Dendritic cell treated with granulocyte-macrophage colony-stimulating factor and Interleukin-4, amounts not matched to agents 40 ng/mL and 50 ng/mL, for 4 days (primary cell): ENCODE results near the gene TBPL1.
"Not testable (repeated sequence)": the region's sequence is repeated elsewhere in the genome, so short reads cannot be mapped to it uniquely, and the experiment has no call there.

ENCODE experiments used
- H3K27ac Mint-ChIP-seq: one replicate; pipeline ENCODE4 v1.8.0; 2022; ENCODE audit warnings: mild to moderate bottlenecking, mixed read lengths
- H3K27me3 Mint-ChIP-seq: one replicate; pipeline ENCODE4 v1.8.0; 2022; ENCODE audit warnings: mild to moderate bottlenecking, mixed read lengths
- H3K36me3 Mint-ChIP-seq: one replicate; pipeline ENCODE4 v1.8.0; 2022; ENCODE audit warnings: low read depth, mixed read lengths
- H3K4me1 Mint-ChIP-seq: one replicate; pipeline ENCODE4 v1.8.0; 2022; ENCODE audit warnings: low read depth, mixed read lengths
- H3K4me3 Mint-ChIP-seq: one replicate; pipeline ENCODE4 v1.8.0; 2022; ENCODE audit warnings: mild to moderate bottlenecking, moderate library complexity, mixed read lengths
- H3K9me3 Mint-ChIP-seq: one replicate; pipeline ENCODE4 v1.8.0; 2022; ENCODE audit warnings: mixed read lengths
- intact Hi-C: fragments of 100-400 bp; cut with micrococcal nuclease; formaldehyde crosslinking; loops from one replicate; pipeline ENCODE4 v1.15.0; 2022

Gene TBPL1

DNA sequence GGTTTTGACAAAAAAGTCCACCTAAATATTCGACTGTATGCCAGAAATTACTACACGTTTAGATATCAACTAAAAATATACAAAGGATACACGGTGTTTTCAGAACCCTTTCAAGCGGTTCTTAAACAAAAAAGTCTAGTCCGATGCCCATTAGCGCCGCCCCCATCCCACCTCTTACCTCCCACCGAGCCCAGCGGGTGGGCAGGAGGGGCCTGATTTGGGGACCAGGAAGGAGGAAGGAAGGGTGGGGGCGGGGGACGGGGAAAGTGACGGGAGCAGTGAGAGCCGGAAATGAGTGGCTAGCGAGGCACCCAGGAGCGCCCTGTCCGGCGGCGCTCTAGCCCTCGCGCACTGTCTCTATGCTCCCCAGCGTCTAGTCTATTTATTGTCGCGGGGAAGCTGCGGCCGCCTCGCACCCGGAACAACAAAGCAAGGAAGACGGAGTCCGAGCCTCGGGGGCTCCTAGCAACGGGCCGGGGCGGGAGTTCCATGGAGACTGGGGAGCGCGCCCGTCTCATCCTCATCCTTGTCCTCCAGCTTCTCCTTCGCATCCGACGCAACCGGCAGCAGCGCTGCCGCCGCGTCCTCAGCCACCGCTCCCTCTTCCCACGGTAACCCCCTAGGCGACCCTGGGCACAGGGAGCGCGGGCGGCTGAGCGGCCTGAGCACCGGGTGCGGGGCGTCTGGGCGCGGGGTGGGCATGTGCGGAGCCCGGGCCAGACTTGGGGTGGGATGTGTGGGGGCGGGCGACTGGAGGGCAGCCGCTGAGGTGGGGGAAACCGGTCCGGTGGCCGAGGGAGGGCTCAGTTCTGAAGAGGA lies at the start of gene TBPL1:
Gene TBPL1, plus strand, starts transcription at position 410 of the 819 bp plus-strand sequence. CDS start 26,902 bp downstream, outside the sequence.
- peak within 1 kb of the TSS; percentile 86 for H3K27ac Mint-ChIP-seq
- H3K9me3 Mint-ChIP-seq, result no peaks in the 10 kb centered on the region
- peaks cover 18% of the 10 kb centered on the region for H3K36me3 Mint-ChIP-seq
- intact Hi-C loops, result no loop called here
- peaks cover 9% of the 10 kb centered on the region for H3K27me3 Mint-ChIP-seq
- H3K4me3 Mint-ChIP-seq, result peak within 1 kb of the TSS; percentile 94
- H3K4me1 Mint-ChIP-seq, result peaks cover 42% of the 10 kb centered on the region

GRCh38 chr6:133903855-133904254 lies 49.2 kb upstream of the TBPL1 start:
- intact Hi-C loops, result no loop called here
- Mint-ChIP-seq H3K4me1 (peaks cover 6% of the 10 kb centered on the region), H3K4me3 (no peak overlapping the region), H3K27me3 (peaks cover 52% of the 10 kb centered on the region), H3K27ac (no peak overlapping the region), H3K36me3 (no peaks in the 10 kb centered on the region), H3K9me3 (no peaks in the 10 kb centered on the region)

DNA sequence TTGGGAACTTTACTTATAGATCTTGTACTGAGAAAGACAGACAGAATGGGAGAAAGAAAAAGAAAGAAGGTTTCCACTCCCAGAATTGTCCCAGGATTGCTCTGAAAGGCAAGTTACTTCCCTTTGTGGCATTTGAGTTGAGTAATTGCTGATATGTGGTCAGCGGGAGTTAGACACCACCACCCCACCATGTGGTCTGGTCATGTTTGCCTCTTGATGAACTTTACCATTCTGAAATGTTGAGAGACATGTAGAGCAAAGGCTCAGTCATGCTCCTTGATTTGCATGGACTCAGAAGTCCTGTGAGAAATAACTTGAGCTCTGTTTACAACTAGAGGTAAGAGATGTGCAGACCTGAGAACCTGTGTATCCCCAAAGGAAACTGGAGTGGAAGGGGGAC lies 47.0 kb upstream of the TBPL1 start:
- intact Hi-C loops, result no loop called here
- Mint-ChIP-seq H3K4me1 (peaks cover 6% of the 10 kb centered on the region), H3K9me3 (no peaks in the 10 kb centered on the region), H3K36me3 (no peaks in the 10 kb centered on the region), H3K27ac (no peak overlapping the region), H3K4me3 (no peak overlapping the region), H3K27me3 (peaks cover 50% of the 10 kb centered on the region)

DNA sequence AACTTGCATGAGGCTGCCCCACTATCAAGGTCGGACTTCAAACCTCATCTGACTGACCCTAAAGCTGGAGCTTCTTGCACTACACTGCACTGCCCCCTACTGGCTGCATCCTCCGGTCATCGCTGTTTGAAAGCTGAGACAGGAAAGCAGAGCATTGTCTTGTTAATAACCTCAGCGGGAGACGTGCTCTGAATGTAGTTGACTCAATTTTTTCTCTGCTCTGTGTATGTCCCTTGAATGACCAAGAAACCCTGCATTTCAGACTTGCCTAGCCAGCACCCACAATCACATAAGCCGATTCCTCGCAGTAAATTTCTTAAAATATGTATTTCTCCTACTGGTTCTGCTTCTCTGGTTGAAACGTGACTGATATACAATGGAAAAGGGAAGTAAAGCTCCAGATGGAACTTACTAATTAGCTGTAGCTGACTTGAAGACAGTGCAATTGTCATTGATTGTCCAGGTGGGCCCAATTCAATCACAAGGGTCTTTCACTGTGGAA lies 36.3 kb upstream of the TBPL1 start:
- no peaks in the 10 kb centered on the region for H3K9me3 Mint-ChIP-seq
- no peaks in the 10 kb centered on the region for H3K36me3 Mint-ChIP-seq
- H3K4me1 Mint-ChIP-seq, result peaks cover 11% of the 10 kb centered on the region
- intact Hi-C loops, result loop anchor here (1.0 kb wide), 1 partner anchor 78 kb away; no protein-coding TSS in a partner anchor
- H3K27me3 Mint-ChIP-seq, result peaks cover 34% of the 10 kb centered on the region
- H3K27ac Mint-ChIP-seq, result no peak overlapping the region
- H3K4me3 Mint-ChIP-seq, result peak overlapping the region; percentile 51

DNA sequence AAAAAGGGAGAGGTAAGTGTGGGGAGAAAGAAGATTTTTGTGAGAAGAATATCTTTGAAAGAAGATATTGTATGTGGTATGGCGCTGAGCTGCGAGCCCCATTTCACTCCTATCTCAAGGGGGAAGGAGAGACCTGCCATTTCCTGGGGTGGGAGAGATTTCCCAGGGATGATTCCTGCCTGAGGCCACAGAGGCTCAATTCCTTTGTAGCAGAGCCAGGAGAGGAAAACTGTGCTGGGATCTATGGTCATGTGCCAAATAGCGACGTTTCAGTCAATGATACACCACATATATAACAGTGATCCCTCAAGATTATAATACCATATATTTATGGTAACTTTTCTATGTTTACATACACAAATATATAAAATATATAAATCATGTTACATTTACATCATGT lies 35.2 kb upstream of the TBPL1 start:
- H3K27me3 Mint-ChIP-seq, result peaks cover 34% of the 10 kb centered on the region
- H3K36me3 Mint-ChIP-seq, result no peaks in the 10 kb centered on the region
- H3K27ac Mint-ChIP-seq, result no peak overlapping the region
- intact Hi-C loops, result no loop called here
- H3K9me3 Mint-ChIP-seq, result no peaks in the 10 kb centered on the region
- H3K4me1 Mint-ChIP-seq, result peaks cover 11% of the 10 kb centered on the region
- no peak overlapping the region for H3K4me3 Mint-ChIP-seq

GRCh38 chr6:133918208-133918930 lies 34.7 kb upstream of the TBPL1 start:
- H3K27ac Mint-ChIP-seq, result no peak overlapping the region

GRCh38 chr6:133919362-133919761 lies 33.7 kb upstream of the TBPL1 start:
- no peaks in the 10 kb centered on the region for H3K36me3 Mint-ChIP-seq
- no peak overlapping the region for H3K4me3 Mint-ChIP-seq
- intact Hi-C loops, result no loop called here
- peaks cover 28% of the 10 kb centered on the region for H3K27me3 Mint-ChIP-seq
- peaks cover 11% of the 10 kb centered on the region for H3K4me1 Mint-ChIP-seq
- H3K9me3 Mint-ChIP-seq, result no peaks in the 10 kb centered on the region
- H3K27ac Mint-ChIP-seq, result no peak overlapping the region

More at GRCh38 chr6:133918208-133918930, 34.7 kb upstream of the TBPL1 start:
- intact Hi-C loops, result no loop called here
- H3K4me3 Mint-ChIP-seq, result no peak overlapping the region
- H3K9me3 Mint-ChIP-seq, result no peaks in the 10 kb centered on the region
- no peaks in the 10 kb centered on the region for H3K36me3 Mint-ChIP-seq
- peaks cover 32% of the 10 kb centered on the region for H3K27me3 Mint-ChIP-seq
- H3K4me1 Mint-ChIP-seq, result peaks cover 11% of the 10 kb centered on the region

DNA sequence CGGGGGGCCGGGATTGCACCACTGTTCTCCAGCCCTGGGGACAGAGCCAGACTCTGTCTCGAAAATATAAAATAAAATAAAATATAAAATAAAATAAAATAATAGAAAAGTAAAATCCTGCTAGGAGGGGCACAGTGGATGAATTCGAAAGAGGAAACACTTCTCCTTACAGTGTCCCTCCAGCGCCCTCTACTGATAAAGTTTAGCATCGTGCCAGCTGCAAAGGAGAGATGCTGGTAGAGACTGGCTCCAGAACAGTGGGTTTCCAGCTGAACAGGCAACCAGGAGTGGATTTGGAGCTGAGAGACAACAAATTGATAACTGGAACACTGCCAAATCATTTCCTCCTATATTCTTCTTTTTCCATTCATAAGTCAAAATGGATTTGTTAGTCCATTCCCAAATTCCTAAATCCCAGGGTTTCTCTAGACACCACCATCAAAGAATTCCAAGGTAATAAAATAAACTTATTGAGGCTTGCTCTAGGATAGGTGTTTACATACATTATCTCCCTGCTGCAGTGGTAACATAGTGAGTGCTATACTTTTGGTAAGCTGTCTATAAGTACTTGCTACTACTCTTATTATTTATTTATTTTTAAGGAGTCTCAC lies 31.7 kb upstream of the TBPL1 start:
- H3K9me3 Mint-ChIP-seq, result no peaks in the 10 kb centered on the region
- peaks cover 11% of the 10 kb centered on the region for H3K4me1 Mint-ChIP-seq
- H3K36me3 Mint-ChIP-seq, result no peaks in the 10 kb centered on the region
- H3K27ac Mint-ChIP-seq, result no peak overlapping the region
- no peak overlapping the region for H3K4me3 Mint-ChIP-seq
- peaks cover 30% of the 10 kb centered on the region for H3K27me3 Mint-ChIP-seq
- intact Hi-C loops, result loop anchor here (5.0 kb wide), 1 partner anchor 1021 kb away; no protein-coding TSS in a partner anchor

DNA sequence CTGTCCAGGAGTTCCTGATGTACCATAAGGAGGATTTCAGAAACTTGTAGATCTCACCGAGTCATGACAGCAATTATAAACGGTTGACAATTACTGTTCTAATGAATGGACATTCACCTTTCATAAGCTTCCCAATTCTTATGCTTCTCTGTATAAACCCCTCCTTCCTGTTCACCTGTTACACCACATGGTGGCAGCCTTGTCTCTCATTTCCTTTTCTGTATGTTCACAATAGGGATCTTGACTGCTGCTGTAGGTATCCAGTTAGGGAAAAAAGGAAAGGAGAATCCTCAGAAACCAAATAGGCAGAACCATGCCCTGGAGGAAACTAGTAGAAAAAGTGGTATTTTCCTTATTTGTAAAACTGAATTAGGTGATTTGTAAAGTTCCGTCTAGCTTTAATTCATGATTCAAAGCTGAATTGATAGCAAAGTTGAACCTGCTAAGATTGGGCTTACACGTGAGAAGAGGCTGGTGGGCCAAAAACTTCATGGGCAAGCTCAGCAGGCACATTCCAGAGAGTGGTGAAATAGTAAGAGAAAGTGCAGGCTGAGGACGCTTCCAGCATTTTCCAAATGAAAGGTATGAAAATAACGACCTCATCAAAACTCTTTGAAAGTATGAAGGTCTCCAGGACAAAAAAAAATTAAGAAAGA lies 29.0 kb upstream of the TBPL1 start:
- no peaks in the 10 kb centered on the region for H3K36me3 Mint-ChIP-seq
- no peak overlapping the region for H3K27ac Mint-ChIP-seq
- H3K4me3 Mint-ChIP-seq, result no peak overlapping the region
- intact Hi-C loops, result loop anchor here (1.0 to 5.0 kb wide), 4 partner anchors 49 to 1018 kb away; no protein-coding TSS in a partner anchor
- H3K27me3 Mint-ChIP-seq, result peaks cover 43% of the 10 kb centered on the region
- H3K4me1 Mint-ChIP-seq, result no peaks in the 10 kb centered on the region
- H3K9me3 Mint-ChIP-seq, result no peaks in the 10 kb centered on the region

DNA sequence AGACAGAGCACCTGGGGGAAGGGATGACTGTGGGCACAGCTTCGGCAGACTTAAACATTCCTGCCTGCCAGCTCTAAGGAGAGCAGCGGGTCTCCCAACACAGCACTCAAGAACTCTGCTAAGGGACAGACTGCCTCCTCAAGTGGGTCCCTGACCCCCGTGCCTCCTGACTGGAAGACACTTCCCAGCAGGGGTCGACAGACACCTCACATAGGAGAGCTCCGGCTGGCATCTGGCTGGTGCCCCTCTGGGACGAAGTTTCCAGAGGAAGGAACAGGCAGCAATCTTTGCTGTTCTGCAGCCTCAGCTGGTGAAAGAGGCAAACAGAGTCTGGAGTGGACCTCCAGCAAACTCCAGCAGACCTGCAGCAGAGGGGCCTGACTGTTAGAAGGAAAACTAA lies 21.8 kb upstream of the TBPL1 start:
- peaks cover 13% of the 10 kb centered on the region for H3K9me3 Mint-ChIP-seq
- H3K36me3 Mint-ChIP-seq, H3K4me3 Mint-ChIP-seq, H3K4me1 Mint-ChIP-seq, intact Hi-C loops, H3K27ac Mint-ChIP-seq: not testable (repeated sequence)
- peaks cover 34% of the 10 kb centered on the region for H3K27me3 Mint-ChIP-seq

GRCh38 chr6:133936352-133936751 lies 16.7 kb upstream of the TBPL1 start:
- intact Hi-C loops, H3K4me3 Mint-ChIP-seq, H3K4me1 Mint-ChIP-seq, H3K36me3 Mint-ChIP-seq, H3K27ac Mint-ChIP-seq: not testable (repeated sequence)
- Mint-ChIP-seq H3K9me3 (peaks cover 13% of the 10 kb centered on the region), H3K27me3 (peaks cover 25% of the 10 kb centered on the region)

DNA sequence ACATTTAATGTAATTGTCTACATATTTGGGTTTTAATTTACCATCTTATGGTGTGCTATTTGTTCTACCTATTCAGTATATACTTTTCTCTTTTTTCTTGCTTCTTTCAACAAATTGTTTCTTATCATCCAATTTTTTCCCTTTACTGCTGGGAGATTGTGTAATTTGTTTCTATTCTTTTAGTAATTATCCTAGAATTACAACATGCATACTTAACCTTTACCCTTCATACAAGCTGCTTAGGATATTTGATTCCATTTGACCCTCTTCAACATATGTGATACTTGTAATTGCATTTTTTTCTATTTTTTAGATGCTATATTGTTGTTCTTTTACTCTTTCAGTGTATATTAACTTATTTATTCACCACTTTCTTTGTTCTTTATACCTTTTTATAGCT lies 15.1 kb upstream of the TBPL1 start:
- Mint-ChIP-seq H3K4me3 (no peak overlapping the region), H3K27ac (no peak overlapping the region), H3K9me3 (peaks cover 13% of the 10 kb centered on the region), H3K27me3 (peaks cover 19% of the 10 kb centered on the region), H3K36me3 (no peaks in the 10 kb centered on the region), H3K4me1 (no peaks in the 10 kb centered on the region)
- intact Hi-C loops, result no loop called here

- H3K27ac Mint-ChIP-seq, result no peak overlapping the region
- H3K4me3 Mint-ChIP-seq, result no peak overlapping the region
- H3K4me1 Mint-ChIP-seq, result no peaks in the 10 kb centered on the region
- H3K36me3 Mint-ChIP-seq, result no peaks in the 10 kb centered on the region
- H3K9me3 Mint-ChIP-seq, result peaks cover 6% of the 10 kb centered on the region
- intact Hi-C loops, result no loop called here
- peaks cover 15% of the 10 kb centered on the region for H3K27me3 Mint-ChIP-seq
These were observed 14.5 kb upstream of the TBPL1 start for GRCh38 chr6:133938533-133938932.
